AG04450 (cell line): ENCODE measurements around the gene TAS1R1. TPM values are rescaled to one million over a fixed set of nuclear protein-coding genes. Genes with fewer than 3 reads are reported as not detected.

Source experiments
- CTCF ChIA-PET: fragments of 300-600, 350-600 bp; formaldehyde crosslinking; extraction: SDS; loops from one replicate; lab custom pipeline; 2022; ENCODE audit warnings: antibody characterized with exemption, inconsistent platforms; lab: Charles Lee
- POLR2A ChIA-PET: fragments of 350-600 bp; formaldehyde crosslinking; extraction: SDS; loops from one replicate; lab custom pipeline; 2021; ENCODE audit warnings: antibody characterized with exemption, inconsistent platforms; lab: Yijun Ruan, JAX
- DNase-seq: peaks from one replicate; pipeline ENCODE4 v3.0.0-alpha.2; 2011; ENCODE audit warnings: low read depth, low spot score
- H3K27ac ChIP-seq: one replicate; pipeline ENCODE4 v1.5.1; 2012; ENCODE audit warnings: low read depth, low read length, control low read depth
- H3K27me3 ChIP-seq: one replicate; pipeline ENCODE4 v1.6.0; 2012; ENCODE audit warnings: low read length; ENCODE audit not compliant: control insufficient read depth, insufficient read depth
- H3K4me3 ChIP-seq: 2 replicates; pipeline ENCODE4 v1.5.1; 2011; ENCODE audit warnings: mild to moderate bottlenecking, low read depth, low read length, control low read depth
- H3K9me3 ChIP-seq: 2 replicates; pipeline ENCODE4 v1.5.1; 2012; ENCODE audit warnings: low read length; ENCODE audit not compliant: control insufficient read depth, insufficient read depth
- CTCF ChIP-seq: IDR thresholded peaks from 2 replicates; pipeline ENCODE4 v1.5.1; 2011; ENCODE audit warnings: low read depth, low read length, control low read depth, inconsistent platforms
- polyA plus RNA-seq: library from polyadenylated mRNA; depleted of rRNA; stranded (reverse); fragments of >200 nt; gene quantifications from 2 replicates; pipeline ENCODE4 v1.2.3, GENCODE V29; 2011

Gene TAS1R1
- polyA plus RNA-seq, 1 experiment: 0.05 TPM

GRCh38 chr1:6591222-6591621, 36.1 kb downstream of the TAS1R1 start:
- no peaks in the 10 kb centered on the region for H3K9me3 ChIP-seq
- H3K4me3 ChIP-seq: no peak overlapping the region
- no peak for DNase-seq
- ChIA-PET CTCF (interaction anchor here (1.1 to 1.4 kb wide), 2 partner anchors 37 to 56 kb away, joined by 3 to 4 read pairs; partner anchors contain the start of gene NOL9), POLR2A (no interaction called here)
- no peak overlapping the region for H3K27ac ChIP-seq
- TF ChIP-seq CTCF: no peak
- H3K27me3 ChIP-seq: no peaks in the 10 kb centered on the region

GRCh38 chr1:6591644-6592043, 36.5 kb downstream of the TAS1R1 start:
- no peaks in the 10 kb centered on the region for H3K27me3 ChIP-seq

GRCh38 chr1:6592441-6592840, 37.3 kb downstream of the TAS1R1 start:
- no peak for TF ChIP-seq CTCF
- DNase-seq: no peak
- CTCF ChIA-PET: interaction anchor here (0.6 kb wide), 1 partner anchor 54 kb away, joined by 3 read pairs; no protein-coding TSS in a partner anchor
- no peak overlapping the region for H3K4me3 ChIP-seq
- POLR2A ChIA-PET: no interaction called here
- no peak overlapping the region for H3K27ac ChIP-seq
- H3K27me3 ChIP-seq: no peaks in the 10 kb centered on the region
- no peaks in the 10 kb centered on the region for H3K9me3 ChIP-seq

More at GRCh38 chr1:6591644-6592043, 36.5 kb downstream of the TAS1R1 start:
- Histone ChIP-seq H3K9me3 (no peaks in the 10 kb centered on the region), H3K4me3 (no peak overlapping the region), H3K27ac (no peak overlapping the region)
- no peak for DNase-seq
- TF ChIP-seq CTCF: no peak
- CTCF ChIA-PET: interaction anchor here (1.1 to 1.4 kb wide), 2 partner anchors 37 to 55 kb away, joined by 3 to 4 read pairs; partner anchors contain the start of gene NOL9
- POLR2A ChIA-PET: no interaction called here

GRCh38 chr1:6592865-6593593, 37.9 kb downstream of the TAS1R1 start:
- Histone ChIP-seq H3K27me3 (no peaks in the 10 kb centered on the region), H3K4me3 (no peak overlapping the region), H3K27ac (no peak overlapping the region), H3K9me3 (no peaks in the 10 kb centered on the region)
- TF ChIP-seq CTCF: no peak
- CTCF ChIA-PET: interaction anchor here (0.6 to 0.7 kb wide), 2 partner anchors 38 to 53 kb away, joined by 3 read pairs; partner anchors contain the start of gene TAS1R1
- POLR2A ChIA-PET: no interaction called here
- DNase-seq: no peak

- CTCF ChIA-PET: no interaction called here
- POLR2A ChIA-PET: no interaction called here
- H3K4me3 ChIP-seq: no peak overlapping the region
- TF ChIP-seq CTCF: no peak
- no peak for DNase-seq
- H3K9me3 ChIP-seq: no peaks in the 10 kb centered on the region
- H3K27ac ChIP-seq: no peak overlapping the region
- H3K27me3 ChIP-seq: no peaks in the 10 kb centered on the region
These were observed 38.7 kb downstream of the TAS1R1 start for GRCh38 chr1:6593810-6594209.
